ENCODE measurements around the gene CLEC16A. TPM values are rescaled to one million over a fixed set of nuclear protein-coding genes. Genes with fewer than 3 reads are reported as not detected.

Gene CLEC16A
- total and polyA plus RNA-seq, 5 donors from 2014 or later = 11.8 to 38.9 (median 12.3) TPM

DNA sequence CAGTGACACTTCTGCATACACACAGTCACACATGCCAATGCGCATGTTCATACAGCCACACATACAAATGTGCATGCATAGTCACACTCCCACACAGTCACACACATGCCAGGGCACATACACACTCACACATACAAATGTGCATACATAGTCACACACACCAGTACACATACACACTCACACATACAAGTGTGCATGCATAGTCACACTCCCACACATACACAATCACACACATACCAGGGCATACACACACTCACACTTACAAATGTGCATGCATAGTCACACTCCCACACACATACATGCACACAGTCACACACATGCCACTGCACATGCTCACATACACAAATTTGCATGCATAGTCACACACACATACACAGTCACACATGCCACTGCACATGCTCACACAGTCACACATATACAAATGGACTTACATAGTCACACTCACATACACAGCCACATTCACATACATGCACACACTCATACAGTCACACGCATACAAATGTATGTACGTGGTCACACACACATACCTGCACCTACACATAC lies 227.5 kb downstream of the CLEC16A start:
- Mint-ChIP-seq H3K4me1 (peaks cover 9 to 15% (median 11%) of the 10 kb centered on the region in 4 donors), H3K27me3 (no peaks in the 10 kb centered on the region), H3K9me3 (no peaks in the 10 kb centered on the region), H3K4me3 (no peak overlapping the region), H3K36me3 (peaks cover 46% of the 10 kb centered on the region), H3K27ac (peak overlapping the region in 1 of 3 donors; percentile 74)
- DNase-seq = no peak
- Histone ChIP-seq H3K4me1 (ENCODE audit: control insufficient read depth, insufficient read depth, low read length, poor library complexity, severe bottlenecking) (no peaks in the 10 kb centered on the region), H3K9me3 (ENCODE audit: control insufficient read depth in 2 of 2, low read length in 2 of 2) (no peaks in the 10 kb centered on the region), H3K27me3 (ENCODE audit: control insufficient read depth, insufficient read depth, low read length) (no peaks in the 10 kb centered on the region), H3K4me3 (ENCODE audit: low read depth, low read length) (no peak overlapping the region), H3K27ac (ENCODE audit: insufficient read depth, low read length, poor library complexity, severe bottlenecking) (no peak overlapping the region), H3K36me3 (ENCODE audit: control insufficient read depth, insufficient read depth, low read length) (peaks cover 15% of the 10 kb centered on the region)
- no peak for ATAC-seq (ENCODE audit: low read depth in 2 of 2)

DNA sequence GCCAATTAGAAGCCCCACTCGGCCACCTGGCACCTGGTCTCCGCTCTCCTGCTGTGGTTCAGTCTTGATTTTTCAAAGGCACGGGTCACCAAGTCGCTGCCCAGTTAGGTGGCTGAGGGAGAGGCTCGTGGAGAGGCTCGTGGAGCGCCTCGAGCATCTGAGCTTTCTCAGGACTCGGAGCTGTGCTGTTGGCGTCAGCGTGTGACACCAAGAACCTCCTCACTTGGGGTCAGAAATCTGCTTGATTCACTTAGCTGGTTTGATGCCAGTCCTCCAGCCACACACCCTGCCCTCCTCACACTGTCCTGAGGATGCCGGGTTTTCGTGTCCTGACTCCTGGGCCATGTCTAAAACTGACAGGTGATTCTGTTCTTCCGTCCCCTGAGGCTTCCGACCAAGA lies 229.1 kb downstream of the CLEC16A start:
- Histone ChIP-seq H3K9me3 (ENCODE audit: control insufficient read depth in 2 of 2, low read length in 2 of 2) (no peaks in the 10 kb centered on the region), H3K4me1 (ENCODE audit: control insufficient read depth, insufficient read depth, low read length, poor library complexity, severe bottlenecking) (no peaks in the 10 kb centered on the region), H3K27me3 (ENCODE audit: control insufficient read depth, insufficient read depth, low read length) (no peaks in the 10 kb centered on the region), H3K36me3 (ENCODE audit: control insufficient read depth, insufficient read depth, low read length) (no peaks in the 10 kb centered on the region), H3K27ac (ENCODE audit: insufficient read depth, low read length, poor library complexity, severe bottlenecking) (no peak overlapping the region), H3K4me3 (ENCODE audit: low read depth, low read length) (no peak overlapping the region)
- Mint-ChIP-seq H3K4me3 (no peak overlapping the region), H3K36me3 (peaks cover 37% of the 10 kb centered on the region), H3K27ac (peak overlapping the region in 1 of 3 donors; percentile 12), H3K9me3 (no peaks in the 10 kb centered on the region), H3K27me3 (no peaks in the 10 kb centered on the region), H3K4me1 (peaks cover 9 to 15% (median 11%) of the 10 kb centered on the region in 4 donors)
- DNase-seq (no peak), ATAC-seq (ENCODE audit: low read depth in 2 of 2) (no peak)

- no peak for DNase-seq
- Mint-ChIP-seq H3K4me1 (peaks cover 9 to 15% (median 11%) of the 10 kb centered on the region in 4 donors), H3K27ac (peak overlapping the region in 2 of 3 donors; percentile 12 to 56)
These were observed 229.8 kb downstream of the CLEC16A start for GRCh38 chr16:11174141-11174540.

GRCh38 chr16:11175106-11175786 lies 230.9 kb downstream of the CLEC16A start:
- H3K27me3 ChIP-seq (ENCODE audit: control insufficient read depth, insufficient read depth, low read length) = no peaks in the 10 kb centered on the region
- no peak overlapping the region for H3K4me3 ChIP-seq (ENCODE audit: low read depth, low read length)
- H3K27me3 Mint-ChIP-seq = no peaks in the 10 kb centered on the region
- H3K27ac ChIP-seq (ENCODE audit: insufficient read depth, low read length, poor library complexity, severe bottlenecking) = no peak overlapping the region
- peak overlapping the region; percentile 52 to 88 (median 82) for H3K27ac Mint-ChIP-seq
- H3K4me1 ChIP-seq (ENCODE audit: control insufficient read depth, insufficient read depth, low read length, poor library complexity, severe bottlenecking) = no peaks in the 10 kb centered on the region
- DNase-seq (no peak), ATAC-seq (ENCODE audit: low read depth in 2 of 2) (no peak)
- H3K9me3 ChIP-seq (ENCODE audit: control insufficient read depth in 2 of 2, low read length in 2 of 2) = no peaks in the 10 kb centered on the region
- H3K4me1 Mint-ChIP-seq = peaks cover 9 to 16% (median 11%) of the 10 kb centered on the region in 4 donors
- H3K36me3 ChIP-seq (ENCODE audit: control insufficient read depth, insufficient read depth, low read length) = peaks cover 8% of the 10 kb centered on the region
- H3K36me3 Mint-ChIP-seq = peaks cover 50% of the 10 kb centered on the region
- H3K9me3 Mint-ChIP-seq = no peaks in the 10 kb centered on the region
- H3K4me3 Mint-ChIP-seq = peak overlapping the region in 1 of 4 donors; percentile 11

More at GRCh38 chr16:11174141-11174540, 229.8 kb downstream of the CLEC16A start:
- no peak overlapping the region for H3K27ac ChIP-seq (ENCODE audit: insufficient read depth, low read length, poor library complexity, severe bottlenecking)
- no peak for ATAC-seq (ENCODE audit: low read depth in 2 of 2)
- H3K4me1 ChIP-seq (ENCODE audit: control insufficient read depth, insufficient read depth, low read length, poor library complexity, severe bottlenecking) = no peaks in the 10 kb centered on the region
- H3K4me3 ChIP-seq (ENCODE audit: low read depth, low read length) = no peak overlapping the region
- no peaks in the 10 kb centered on the region for H3K27me3 ChIP-seq (ENCODE audit: control insufficient read depth, insufficient read depth, low read length)
- no peak overlapping the region for H3K4me3 Mint-ChIP-seq
- H3K27me3 Mint-ChIP-seq = no peaks in the 10 kb centered on the region
- no peaks in the 10 kb centered on the region for H3K36me3 ChIP-seq (ENCODE audit: control insufficient read depth, insufficient read depth, low read length)
- no peaks in the 10 kb centered on the region for H3K9me3 Mint-ChIP-seq
- peaks cover 42% of the 10 kb centered on the region for H3K36me3 Mint-ChIP-seq
- H3K9me3 ChIP-seq (ENCODE audit: control insufficient read depth in 2 of 2, low read length in 2 of 2) = no peaks in the 10 kb centered on the region

GRCh38 chr16:11175787-11176341 lies 231.5 kb downstream of the CLEC16A start:
- Mint-ChIP-seq H3K9me3 (no peaks in the 10 kb centered on the region), H3K4me1 (peaks cover 9 to 17% (median 11%) of the 10 kb centered on the region in 4 donors), H3K27me3 (no peaks in the 10 kb centered on the region), H3K27ac (peak overlapping the region in 2 of 3 donors; percentile 57 to 92), H3K36me3 (peaks cover 50% of the 10 kb centered on the region), H3K4me3 (peak overlapping the region in 1 of 4 donors; percentile 34)
- Histone ChIP-seq H3K4me1 (ENCODE audit: control insufficient read depth, insufficient read depth, low read length, poor library complexity, severe bottlenecking) (no peaks in the 10 kb centered on the region), H3K4me3 (ENCODE audit: low read depth, low read length) (no peak overlapping the region), H3K36me3 (ENCODE audit: control insufficient read depth, insufficient read depth, low read length) (peaks cover 8% of the 10 kb centered on the region), H3K27ac (ENCODE audit: insufficient read depth, low read length, poor library complexity, severe bottlenecking) (no peak overlapping the region), H3K9me3 (ENCODE audit: control insufficient read depth in 2 of 2, low read length in 2 of 2) (no peaks in the 10 kb centered on the region), H3K27me3 (ENCODE audit: control insufficient read depth, insufficient read depth, low read length) (no peaks in the 10 kb centered on the region)
- DNase-seq (peak in 1 of 3 donors; percentile 81), ATAC-seq (ENCODE audit: low read depth in 2 of 2) (no peak)

DNA sequence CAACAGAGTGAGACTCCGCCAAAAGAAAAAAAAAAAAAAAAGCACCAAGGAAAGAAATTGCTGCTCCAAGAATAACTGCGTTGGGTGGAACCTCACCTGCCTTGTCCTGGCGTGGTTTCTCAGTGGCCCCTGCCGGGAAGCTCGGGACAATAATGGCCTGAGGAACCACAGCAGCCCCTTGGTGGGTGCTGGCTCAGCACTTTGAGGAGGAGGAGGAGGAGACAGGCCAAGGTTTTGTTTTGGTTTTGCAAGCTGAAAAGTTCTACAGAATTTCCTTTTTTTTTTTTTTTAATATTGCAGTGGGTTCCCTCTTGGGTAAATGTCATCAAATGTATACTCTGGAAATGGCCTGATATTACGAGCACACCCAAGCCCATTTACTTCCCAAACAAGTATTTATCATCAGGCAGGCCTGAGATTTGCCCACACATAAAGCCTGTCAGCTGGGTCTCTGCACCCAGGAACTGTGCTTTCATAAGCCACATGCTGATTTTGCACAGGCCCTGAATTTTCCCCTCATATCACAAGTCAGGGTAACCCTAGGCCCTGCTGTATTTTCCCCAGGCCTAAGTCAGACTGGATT lies 233.3 kb downstream of the CLEC16A start:
- Mint-ChIP-seq H3K9me3 (no peaks in the 10 kb centered on the region), H3K4me3 (no peak overlapping the region), H3K4me1 (peaks cover 9 to 17% (median 12%) of the 10 kb centered on the region in 4 donors), H3K36me3 (peaks cover 44% of the 10 kb centered on the region), H3K27ac (no peak overlapping the region), H3K27me3 (no peaks in the 10 kb centered on the region)
- DNase-seq (no peak), ATAC-seq (ENCODE audit: low read depth in 2 of 2) (no peak)
- Histone ChIP-seq H3K9me3 (ENCODE audit: control insufficient read depth in 2 of 2, low read length in 2 of 2) (no peaks in the 10 kb centered on the region), H3K36me3 (ENCODE audit: control insufficient read depth, insufficient read depth, low read length) (peaks cover 8% of the 10 kb centered on the region), H3K4me1 (ENCODE audit: control insufficient read depth, insufficient read depth, low read length, poor library complexity, severe bottlenecking) (no peaks in the 10 kb centered on the region), H3K27ac (ENCODE audit: insufficient read depth, low read length, poor library complexity, severe bottlenecking) (no peak overlapping the region), H3K27me3 (ENCODE audit: control insufficient read depth, insufficient read depth, low read length) (no peaks in the 10 kb centered on the region), H3K4me3 (ENCODE audit: low read depth, low read length) (no peak overlapping the region)

- H3K36me3 Mint-ChIP-seq = peaks cover 38% of the 10 kb centered on the region
- H3K9me3 Mint-ChIP-seq = no peaks in the 10 kb centered on the region
- no peak for DNase-seq
- H3K27ac ChIP-seq (ENCODE audit: insufficient read depth, low read length, poor library complexity, severe bottlenecking) = no peak overlapping the region
- peaks cover 8% of the 10 kb centered on the region for H3K36me3 ChIP-seq (ENCODE audit: control insufficient read depth, insufficient read depth, low read length)
- no peaks in the 10 kb centered on the region for H3K9me3 ChIP-seq (ENCODE audit: control insufficient read depth in 2 of 2, low read length in 2 of 2)
- H3K4me3 Mint-ChIP-seq = no peak overlapping the region
- H3K27me3 ChIP-seq (ENCODE audit: control insufficient read depth, insufficient read depth, low read length) = no peaks in the 10 kb centered on the region
- no peaks in the 10 kb centered on the region for H3K27me3 Mint-ChIP-seq
- no peak for ATAC-seq (ENCODE audit: low read depth in 2 of 2)
- H3K4me1 Mint-ChIP-seq = peaks cover 9 to 17% (median 12%) of the 10 kb centered on the region in 4 donors
- no peak overlapping the region for H3K27ac Mint-ChIP-seq
- H3K4me1 ChIP-seq (ENCODE audit: control insufficient read depth, insufficient read depth, low read length, poor library complexity, severe bottlenecking) = no peaks in the 10 kb centered on the region
- no peak overlapping the region for H3K4me3 ChIP-seq (ENCODE audit: low read depth, low read length)
These were observed 234.1 kb downstream of the CLEC16A start for GRCh38 chr16:11178424-11178823.
